GM12801 (cell line): ENCODE data around the gene EIF4G1.

Experiments used
- CTCF ChIP-seq: IDR thresholded peaks from one replicate; pipeline ENCODE4 v1.5.1; 2011; ENCODE audit warnings: control low read depth; ENCODE audit not compliant: insufficient read length; ENCODE audit errors: extremely low read depth

Gene EIF4G1

GRCh38 chr3:184344579-184345316, 30.3 kb downstream of the EIF4G1 start:
- TF ChIP-seq CTCF: no peak

- TF ChIP-seq CTCF: no peak
These were observed 31.1 kb downstream of the EIF4G1 start for GRCh38 chr3:184345317-184346144.

- TF ChIP-seq CTCF: no peak
These were observed 32.2 kb downstream of the EIF4G1 start for GRCh38 chr3:184346480-184347190.

- TF ChIP-seq CTCF: no peak
These were observed 33.1 kb downstream of the EIF4G1 start for GRCh38 chr3:184347321-184348056.

GRCh38 chr3:184348057-184348382, 33.6 kb downstream of the EIF4G1 start:
- TF ChIP-seq CTCF: no peak

GRCh38 chr3:184349563-184350470, 35.4 kb downstream of the EIF4G1 start:
- TF ChIP-seq CTCF: no peak
